GM19455 (cell line): ENCODE measurements around the gene GLB1L2.
"Not testable (repeated sequence)": the region's sequence is repeated elsewhere in the genome, so short reads cannot be mapped to it uniquely, and the experiment has no call there.

Source experiments
- ATAC-seq: cut with Tn5 transposase; IDR thresholded peaks from one replicate; pipeline ENCODE4 v1.9.1; 2021; ENCODE audit not compliant: unreplicated experiment

Gene GLB1L2

DNA sequence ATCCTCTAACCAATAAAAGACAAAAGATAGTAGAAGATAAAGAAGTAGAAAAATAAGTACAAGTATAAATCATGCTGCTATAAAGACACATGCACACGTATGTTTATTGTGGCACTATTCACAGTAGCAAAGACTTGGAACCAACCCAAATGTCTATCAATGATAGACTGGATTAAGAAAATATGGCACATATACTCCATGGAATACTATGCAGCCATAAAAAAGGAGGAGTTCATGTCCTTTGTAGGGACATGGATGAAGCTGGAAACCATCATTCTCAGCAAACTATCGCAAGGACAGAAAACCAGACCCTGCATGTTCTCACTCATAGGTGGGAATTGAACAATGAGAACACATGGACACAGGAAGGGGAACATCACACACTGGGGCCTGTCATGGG lies 10.4 kb upstream of the GLB1L2 start:
- not testable (repeated sequence) for ATAC-seq

DNA sequence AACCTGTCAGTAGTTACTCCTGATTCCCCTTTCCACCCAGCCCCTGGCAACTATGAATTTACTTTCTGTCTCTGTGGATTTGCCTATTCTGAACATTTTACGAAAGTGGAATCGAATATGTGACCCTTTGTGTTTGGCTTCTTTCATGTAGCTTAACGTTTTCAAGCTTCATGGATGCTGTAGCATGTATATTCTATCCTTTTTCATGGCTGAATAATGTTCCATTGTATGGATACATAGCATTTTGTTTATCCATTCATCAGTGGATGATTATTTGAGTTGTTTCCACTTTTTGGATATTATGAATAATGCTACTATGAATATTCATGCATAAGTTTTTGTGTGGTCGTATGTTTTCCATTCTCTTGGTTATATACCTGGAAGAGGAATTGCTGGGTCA lies 9.2 kb upstream of the GLB1L2 start:
- no peak for ATAC-seq

DNA sequence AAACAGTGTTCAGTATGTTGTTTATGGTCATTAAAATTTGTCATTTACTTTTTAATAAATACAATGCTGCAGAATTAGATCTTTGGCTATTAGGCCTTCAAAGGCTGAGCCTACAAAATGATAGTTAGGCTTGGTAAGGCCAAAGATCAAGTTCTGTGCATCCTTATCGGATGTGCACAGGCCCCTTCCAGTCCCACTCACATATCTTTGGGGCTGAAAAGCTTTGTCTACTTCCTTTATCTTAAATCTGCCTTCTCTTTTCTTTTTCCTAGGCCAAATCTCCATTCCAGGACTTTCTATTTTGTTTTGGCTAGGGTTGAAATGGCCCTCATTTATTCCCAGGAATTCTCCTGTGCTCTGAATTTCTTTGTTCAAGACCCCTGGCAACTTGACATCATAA lies 3.4 kb upstream of the GLB1L2 start:
- no peak for ATAC-seq

DNA sequence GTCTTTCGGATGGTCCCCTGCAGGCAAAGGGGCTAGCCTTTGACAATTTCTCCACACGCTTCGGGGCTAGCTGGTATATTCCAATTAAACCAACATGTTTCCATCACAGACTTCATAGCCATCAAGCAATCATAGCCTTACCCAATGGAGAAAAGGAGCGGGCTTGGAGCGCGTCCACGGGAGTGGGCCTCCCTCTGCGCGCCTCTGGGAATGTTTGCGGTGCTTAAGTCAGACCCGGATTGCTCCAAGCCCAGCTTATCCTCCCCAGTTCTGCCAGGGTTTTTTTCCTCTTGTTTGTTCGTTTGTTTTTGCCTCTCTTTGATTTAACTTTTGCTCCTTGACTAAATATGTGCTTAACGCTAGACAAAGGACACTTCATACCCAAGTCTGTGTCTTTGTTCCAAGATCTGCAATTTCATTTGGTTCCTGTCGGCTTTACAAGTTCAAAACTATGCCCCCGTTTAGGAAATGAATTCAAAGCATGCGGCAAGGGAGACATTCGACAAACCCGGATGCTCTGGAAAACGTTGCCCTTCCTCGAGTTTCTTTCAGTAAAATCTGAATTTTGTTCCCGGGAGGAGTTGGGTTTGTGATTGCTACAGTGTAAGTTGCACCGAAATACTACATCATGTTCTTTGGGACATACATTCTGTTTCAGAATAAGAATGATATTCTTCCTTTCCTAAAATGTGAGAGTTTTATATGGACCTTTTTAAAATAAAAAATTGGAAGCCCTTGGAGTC lies 1.0 kb upstream of the GLB1L2 start:
- ATAC-seq, result no peak

DNA sequence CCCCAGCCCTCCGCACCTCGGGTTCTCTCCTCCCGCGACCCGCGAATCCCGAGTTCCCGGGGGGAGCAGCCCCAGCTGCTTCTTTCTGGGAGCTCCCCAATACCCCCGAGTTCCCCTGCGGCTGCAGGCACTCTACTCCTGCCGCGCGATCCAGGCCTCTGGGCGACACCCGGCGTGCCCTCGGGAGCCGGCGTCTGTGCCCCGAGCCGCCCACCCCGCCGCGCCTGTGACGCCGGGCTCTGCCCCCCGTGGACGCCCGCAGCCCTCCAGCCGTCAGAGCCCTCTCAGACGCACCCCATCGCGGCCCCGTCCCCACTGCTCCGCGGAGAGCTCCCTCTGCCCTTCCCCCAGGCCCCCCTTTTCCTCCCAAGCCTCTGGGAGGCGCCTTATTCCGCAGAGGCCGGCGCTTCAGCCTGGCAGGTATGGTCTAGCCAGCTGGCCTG lies 422 bp downstream of the GLB1L2 start:
- ATAC-seq, result peak; percentile 10

DNA sequence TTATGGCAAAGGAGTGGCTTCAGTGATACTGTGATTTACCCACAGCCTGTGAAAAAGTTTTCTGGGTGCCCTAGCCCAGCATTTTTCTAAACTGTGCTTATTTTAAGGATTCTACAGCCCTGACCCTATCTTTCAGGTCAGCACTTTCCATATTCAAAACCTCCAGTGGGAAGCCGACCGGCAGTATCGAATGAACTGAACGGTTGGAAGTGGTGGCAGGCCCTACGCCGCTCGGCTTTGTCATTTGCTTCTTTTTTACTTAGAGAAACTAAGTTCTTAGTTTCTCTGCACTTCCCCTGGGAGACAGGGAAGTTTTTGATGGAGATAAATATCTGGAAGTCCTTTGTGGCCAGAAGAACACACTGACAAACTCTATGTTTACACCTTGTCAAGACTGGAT lies 994 bp downstream of the GLB1L2 start:
- ATAC-seq, result no peak

DNA sequence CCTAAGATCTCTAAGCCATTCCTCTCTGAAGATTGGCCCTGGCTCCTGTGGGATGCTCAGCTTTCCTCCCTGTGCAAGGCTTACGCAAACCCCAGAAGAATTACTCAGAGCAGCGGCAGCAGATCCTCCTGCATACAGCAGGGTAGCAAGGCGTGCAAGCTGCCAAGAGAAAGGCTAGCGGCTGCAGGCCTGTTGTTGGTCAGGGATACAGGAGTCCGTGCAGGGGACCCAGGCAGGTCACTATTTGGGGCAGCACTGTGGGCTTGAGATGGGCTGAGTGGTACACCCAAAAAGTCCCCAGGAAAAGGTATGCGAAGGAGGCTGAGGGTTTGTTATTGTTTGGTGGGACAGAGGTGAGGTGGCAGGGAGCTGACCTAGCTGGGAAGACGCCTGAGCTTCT lies 1.5 kb downstream of the GLB1L2 start:
- ATAC-seq, result no peak

DNA sequence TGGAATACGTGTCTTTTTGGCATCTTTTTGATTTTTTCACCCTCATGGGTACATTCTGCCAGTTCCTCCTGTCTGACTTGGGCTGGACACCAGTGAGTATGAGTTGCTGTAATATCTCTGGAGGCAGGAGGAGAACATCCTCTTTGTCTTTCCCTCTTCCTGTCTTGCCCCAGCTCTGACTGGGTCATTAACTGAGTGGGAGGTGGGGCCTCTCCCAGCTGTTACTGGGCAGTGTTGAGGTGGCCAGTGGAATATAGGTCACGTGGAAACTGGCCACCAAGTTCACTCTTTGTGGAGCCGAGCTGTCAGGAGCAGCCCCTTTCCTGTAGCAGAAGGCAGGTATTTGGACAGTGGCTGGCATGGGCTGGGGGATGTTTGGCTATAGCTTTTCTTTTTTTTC lies 2.2 kb downstream of the GLB1L2 start:
- no peak for ATAC-seq

DNA sequence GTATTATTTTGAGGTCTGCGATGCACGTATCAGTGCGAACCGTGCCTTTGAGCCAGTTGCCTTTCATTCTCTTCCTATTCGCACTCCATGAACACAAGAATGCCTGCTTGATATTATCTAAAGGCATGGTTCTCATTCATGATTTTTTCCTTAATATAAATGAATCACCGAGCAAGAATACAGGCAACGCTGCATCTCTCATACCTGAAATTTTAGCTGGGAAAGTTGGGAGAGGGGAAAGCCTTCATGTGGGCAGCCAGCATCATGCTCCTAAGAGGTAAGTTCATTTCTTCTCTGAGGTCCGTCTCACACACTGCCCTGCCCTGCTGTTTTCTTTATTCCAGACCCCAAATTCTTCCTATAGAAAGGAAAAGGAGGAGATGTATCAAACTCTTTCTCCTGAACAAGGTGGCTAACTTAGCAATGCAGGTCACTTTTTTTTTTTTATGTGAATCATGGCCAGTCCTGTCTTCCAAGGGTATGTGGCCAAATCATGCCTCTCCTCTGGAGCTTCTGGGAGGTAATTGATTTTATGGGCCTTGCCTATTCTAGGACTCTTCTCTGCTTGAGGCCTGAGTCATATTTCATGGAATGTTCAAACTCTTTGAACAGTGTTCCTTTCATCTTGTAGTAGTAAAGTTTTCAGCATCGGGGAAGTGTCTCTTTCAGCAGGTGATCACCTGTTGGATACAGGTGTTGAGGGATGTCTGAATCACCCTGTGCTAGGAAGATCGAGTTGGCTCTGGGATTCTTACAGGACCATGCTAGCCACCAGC lies 3.2 kb downstream of the GLB1L2 start:
- ATAC-seq, result no peak

DNA sequence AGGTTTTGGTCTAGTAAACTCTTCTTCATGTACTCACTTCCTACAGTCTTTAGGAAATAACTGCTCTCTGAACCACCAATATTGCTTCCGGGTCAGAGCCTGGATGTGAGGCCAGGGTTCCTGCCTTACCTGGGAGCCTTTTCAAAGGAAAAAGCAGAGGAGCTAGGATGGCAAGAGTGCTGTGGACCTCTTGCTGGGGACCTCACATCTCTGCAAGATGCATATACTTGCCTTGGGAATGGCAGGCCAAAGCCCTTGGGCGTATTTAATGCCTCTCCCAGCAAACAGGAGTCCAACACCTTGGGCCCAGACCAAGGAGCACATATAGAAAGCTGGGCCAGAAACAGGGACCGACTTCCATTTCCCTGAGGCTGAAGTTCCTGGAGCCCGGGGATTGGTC lies 5.3 kb downstream of the GLB1L2 start:
- no peak for ATAC-seq

DNA sequence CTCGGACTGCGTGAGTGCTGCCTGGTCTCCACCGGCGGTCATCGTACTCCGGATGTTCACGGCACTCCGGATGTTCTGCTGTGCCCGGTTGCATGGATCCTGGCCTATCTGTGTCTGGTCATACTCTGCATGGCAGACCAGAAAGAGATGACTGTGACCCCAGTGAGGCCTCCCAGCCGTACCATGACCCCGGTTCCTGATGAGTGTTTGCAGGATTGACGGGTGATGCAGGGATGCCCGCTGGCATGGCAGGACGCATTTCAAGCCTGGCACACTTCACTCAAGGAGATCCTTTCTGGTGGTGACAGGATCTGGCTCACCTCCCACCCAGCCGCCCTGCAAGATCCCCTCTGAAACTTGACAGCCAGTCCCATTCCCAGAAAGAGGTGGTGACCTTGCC lies 6.3 kb downstream of the GLB1L2 start:
- no peak for ATAC-seq

DNA sequence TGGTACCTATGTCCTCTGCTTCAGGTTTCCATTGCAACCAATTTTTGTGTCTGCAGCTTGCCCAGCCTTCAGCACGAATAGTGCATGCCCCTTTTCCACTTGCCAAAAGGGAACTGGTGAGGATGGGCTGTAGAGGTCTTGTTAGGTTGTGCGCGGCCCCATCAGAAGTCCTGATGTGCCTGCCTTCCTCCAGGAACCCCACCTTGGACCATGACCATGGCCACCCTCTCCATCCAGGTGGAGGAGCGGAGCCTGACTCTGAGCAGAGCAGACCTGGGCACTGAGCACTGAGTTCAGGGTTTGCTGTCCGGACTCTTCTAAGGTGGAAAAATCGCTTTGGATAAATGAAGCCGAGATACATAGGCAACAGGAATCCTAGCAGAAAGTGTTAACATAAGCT lies 6.9 kb downstream of the GLB1L2 start:
- no peak for ATAC-seq

DNA sequence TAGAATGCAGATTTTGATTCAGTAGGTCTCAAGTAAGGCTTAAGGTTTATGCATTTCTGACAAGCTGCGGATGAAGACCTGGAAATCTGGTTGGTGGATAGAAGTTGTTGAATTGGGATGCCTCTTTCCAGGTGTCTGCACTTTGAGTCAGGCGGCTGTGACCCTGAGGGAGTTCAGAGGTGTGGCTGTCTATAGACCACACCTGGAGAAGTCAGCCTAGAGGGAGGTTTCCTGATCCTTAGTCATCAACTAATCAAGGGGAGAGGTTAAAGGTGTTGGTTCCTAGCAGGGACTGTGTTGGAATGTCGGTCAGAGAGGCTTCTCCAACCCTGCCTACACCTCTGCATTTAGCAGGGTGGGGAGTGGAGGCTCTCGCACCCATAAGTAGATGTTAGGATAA lies 8.0 kb downstream of the GLB1L2 start:
- no peak for ATAC-seq

DNA sequence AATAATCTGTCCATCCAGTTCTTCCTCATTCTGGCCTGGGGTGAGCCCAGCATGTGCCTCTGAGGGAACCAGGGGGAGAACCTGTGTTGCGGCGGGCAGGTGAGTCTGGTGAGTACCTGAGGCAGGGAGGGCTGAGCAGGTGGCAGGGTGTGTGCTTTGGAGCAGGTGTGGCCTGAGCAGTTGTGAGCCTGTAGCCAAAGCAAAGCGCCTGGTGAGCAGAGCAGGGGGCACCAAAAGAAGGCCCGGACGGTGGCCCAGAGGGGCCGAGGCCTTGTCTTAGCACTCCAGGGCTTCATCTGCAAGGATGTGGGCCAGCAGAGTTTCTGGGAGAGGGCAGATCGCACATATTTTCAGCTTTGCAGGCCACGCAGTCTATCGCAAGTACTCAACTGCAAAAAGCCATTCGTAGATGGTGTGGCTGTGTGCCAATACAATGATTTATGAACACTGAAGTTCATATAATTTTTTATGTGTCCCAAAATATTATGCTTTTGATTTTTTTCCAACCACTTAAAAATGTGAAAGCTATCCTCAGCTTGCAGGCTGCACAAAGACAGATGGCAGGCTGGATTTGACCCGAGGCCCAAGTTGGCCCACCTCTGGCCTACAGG lies 8.7 kb downstream of the GLB1L2 start:
- no peak for ATAC-seq

DNA sequence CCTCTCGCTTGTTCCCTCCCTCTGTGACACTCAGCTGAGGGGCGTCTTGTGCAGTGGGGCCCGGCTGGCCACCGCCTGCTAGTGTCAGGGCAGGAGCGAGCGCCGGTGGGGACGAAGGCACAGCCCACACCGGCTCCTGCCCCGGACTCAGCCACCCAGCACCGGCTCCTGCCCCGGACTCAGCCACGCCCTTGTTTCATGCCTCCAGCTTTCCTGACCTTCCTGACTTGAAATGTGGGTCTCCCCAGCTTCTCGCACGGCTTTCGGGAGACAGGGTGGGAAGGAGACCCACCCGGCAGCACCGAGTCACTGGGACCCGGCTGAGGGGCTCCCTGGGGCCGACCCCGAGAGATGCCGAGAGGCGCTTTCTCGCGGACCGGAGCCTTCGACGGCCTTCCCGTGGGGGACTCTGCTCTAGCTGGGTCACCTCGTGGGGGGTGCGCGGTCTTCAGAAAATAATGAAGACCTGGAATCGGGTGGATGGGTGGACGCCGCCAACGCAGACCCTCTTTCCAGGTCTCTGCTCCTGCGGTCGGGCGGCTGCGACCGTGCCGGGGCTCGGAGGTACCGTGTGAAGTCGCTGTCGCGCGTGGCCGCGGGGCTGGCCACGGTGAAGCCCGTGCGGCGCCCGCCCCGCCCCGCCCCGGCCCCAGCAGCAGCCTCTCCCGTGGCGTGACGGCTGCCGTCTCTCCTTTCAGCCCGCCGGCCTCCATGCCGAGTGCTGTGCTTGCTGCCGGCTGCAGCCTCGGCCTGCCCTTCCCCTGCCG lies 10.2 kb downstream of the GLB1L2 start:
- ATAC-seq, result no peak

DNA sequence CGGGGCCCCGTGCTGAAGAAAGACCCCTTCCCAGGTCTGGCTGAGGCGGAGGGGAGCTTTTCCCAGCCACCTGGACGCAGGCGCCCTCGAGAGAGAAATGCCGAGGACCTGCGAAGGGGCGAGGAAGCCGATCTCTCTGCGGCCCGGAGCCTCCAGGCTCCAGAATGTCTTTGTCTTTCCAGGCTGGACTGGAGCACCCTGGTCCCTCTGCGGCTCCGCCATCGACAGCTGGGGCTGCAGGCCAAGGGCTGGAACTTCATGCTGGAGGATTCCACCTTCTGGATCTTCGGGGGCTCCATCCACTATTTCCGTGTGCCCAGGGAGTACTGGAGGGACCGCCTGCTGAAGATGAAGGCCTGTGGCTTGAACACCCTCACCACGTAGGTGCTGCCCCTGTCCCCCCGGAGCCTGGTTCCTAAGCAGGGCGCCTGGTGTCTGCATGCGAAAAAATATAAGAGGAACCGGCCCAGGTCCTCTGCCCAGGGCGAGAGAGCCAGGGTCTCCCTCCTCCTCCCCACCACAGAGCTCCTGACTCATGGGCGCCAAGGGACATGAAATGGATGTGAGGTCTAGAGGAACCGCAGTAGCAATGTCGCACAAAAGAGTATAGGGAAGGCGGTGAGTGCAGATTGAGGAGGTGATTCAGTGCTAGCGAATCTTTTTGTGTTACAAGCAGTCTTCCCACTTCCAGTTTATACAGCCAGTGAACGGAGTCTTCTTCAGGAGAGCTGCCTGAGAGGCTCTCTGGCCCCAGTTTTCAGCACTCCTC lies 11.0 kb downstream of the GLB1L2 start:
- ATAC-seq, result no peak

DNA sequence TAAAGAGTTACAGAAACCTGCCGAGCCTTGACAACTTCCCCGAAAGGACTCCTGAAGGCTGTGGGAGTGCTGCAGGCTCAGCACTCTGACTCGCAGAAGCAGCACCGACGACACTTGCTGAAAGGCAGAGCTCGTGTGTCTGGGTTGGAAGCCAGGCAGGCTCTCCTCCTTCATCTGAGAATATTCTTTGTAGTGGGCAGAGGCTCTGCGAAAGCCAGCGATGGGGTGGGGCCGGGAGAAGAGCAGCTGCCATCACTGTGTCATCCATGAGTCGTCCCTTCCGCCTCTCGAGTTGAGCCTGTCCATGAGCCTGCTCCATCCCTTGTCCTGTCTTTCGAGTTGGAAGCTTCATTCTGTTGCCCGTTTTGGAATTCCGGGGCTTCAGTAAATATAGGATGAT lies 11.9 kb downstream of the GLB1L2 start:
- no peak for ATAC-seq

DNA sequence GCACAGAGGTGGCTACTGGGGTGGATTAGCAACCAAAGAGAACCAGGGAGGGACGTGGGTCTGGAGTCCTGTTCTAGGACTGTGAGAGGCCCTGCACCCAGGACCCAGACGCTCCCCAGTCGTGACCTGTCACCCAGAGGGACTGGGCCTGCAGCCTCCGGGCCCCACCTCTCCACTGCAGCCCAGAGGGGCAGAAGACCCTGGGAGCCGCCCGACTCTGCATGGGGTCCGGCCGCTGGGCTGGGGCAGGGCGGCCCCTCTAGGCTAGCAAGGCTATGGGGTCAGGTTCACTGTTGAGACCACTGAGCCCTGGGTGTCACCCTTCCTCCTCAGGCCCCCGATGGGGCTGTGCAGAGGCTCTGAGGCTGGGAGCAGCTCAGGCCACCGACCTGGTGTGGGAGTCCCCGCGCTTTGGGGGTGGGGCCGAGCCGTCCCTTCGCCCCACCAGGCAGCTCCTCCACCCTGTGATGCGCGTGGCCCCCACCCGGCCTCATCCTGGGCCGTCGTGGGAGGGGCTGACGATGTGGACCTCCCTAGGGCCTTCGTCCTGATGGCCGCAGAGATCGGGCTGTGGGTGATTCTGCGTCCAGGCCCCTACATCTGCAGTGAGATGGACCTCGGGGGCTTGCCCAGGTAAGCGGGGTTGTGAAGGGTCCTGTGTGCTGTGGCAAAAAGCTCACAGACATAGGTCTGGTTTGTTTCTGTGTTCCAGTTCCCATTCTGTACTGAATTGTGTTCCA lies 12.9 kb downstream of the GLB1L2 start:
- not testable (repeated sequence) for ATAC-seq

DNA sequence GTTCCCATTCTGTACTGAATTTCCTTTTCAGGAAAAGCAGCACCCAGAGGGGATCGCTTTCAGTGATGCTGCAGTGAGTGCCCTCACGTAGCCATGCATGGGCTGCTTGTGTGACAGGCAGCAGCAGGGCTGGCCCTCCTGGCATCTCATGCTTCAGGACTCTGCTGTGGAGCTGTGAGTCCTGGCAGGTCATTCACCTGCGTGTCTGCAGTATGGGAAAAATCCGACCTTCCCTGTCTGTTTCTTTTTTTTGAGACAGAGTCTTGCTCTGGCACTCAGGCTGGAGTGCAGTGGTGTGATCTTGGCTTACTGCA lies 13.4 kb downstream of the GLB1L2 start:
- no peak for ATAC-seq
